Uterus (tissue), 2 donors: ENCODE data around the gene MARCO.

ENCODE experiments used
- POLR2A ChIP-seq, 2 donors: fragments of 450-650 bp; IDR thresholded peaks; one replicate each; pipeline ENCODE4 v1.6.1; 2016; ENCODE audit warnings: antibody characterized with exemption in 2 of 2, mild to moderate bottlenecking in 1 of 2, moderate library complexity in 1 of 2
- TF ChIP-seq, protein P1 (sequence below), 4 experiments: fragments of 200-600 bp in 2 of 4; fragments of 450-650 bp in 2 of 4; sonication (generic) in 2 of 4; IDR thresholded peaks; one replicate each; pipeline ENCODE4 v1.5.1; 2016 to 2019; ENCODE audit warnings: antibody characterized with exemption in 4 of 4, mild to moderate bottlenecking in 2 of 4, moderate library complexity in 1 of 4

DNA sequence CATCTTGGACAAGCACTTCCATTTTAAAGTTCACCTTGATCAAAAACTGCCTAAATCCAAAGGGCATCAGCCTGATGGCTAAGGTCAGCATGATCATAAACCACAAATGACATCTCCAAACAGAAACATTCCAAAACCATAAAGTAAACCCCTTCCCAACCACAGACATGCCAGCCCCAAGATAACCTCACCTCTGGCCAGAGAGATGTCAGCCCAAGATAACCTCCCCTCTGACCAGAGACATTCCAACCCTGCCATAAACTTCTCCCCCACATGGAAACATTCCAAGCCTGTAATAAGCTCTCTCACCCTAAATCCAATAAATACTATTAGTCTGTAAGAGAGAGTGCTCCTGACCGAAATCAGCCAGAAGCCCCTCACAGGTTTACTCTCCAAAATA lies 18.6 kb upstream of the MARCO start:
- TF ChIP-seq, protein P1, sequence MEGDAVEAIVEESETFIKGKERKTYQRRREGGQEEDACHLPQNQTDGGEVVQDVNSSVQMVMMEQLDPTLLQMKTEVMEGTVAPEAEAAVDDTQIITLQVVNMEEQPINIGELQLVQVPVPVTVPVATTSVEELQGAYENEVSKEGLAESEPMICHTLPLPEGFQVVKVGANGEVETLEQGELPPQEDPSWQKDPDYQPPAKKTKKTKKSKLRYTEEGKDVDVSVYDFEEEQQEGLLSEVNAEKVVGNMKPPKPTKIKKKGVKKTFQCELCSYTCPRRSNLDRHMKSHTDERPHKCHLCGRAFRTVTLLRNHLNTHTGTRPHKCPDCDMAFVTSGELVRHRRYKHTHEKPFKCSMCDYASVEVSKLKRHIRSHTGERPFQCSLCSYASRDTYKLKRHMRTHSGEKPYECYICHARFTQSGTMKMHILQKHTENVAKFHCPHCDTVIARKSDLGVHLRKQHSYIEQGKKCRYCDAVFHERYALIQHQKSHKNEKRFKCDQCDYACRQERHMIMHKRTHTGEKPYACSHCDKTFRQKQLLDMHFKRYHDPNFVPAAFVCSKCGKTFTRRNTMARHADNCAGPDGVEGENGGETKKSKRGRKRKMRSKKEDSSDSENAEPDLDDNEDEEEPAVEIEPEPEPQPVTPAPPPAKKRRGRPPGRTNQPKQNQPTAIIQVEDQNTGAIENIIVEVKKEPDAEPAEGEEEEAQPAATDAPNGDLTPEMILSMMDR (IDR thresholded peaks at IDR 0.05), result no peak
- no peak for TF ChIP-seq POLR2A (IDR thresholded peaks at IDR 0.05)
